ENCODE results near the gene POLR3B.

GRCh38 chr12:106459124-106459523 lies 101.6 kb downstream of the POLR3B start:
- TF ChIP-seq REST (IDR thresholded peaks at IDR 0.05; ENCODE audit: insufficient replicate concordance, low read depth), result no peak
- no peak for TF ChIP-seq CTCF (IDR thresholded peaks at IDR 0.05; ENCODE audit: insufficient read depth, low read length)
- no peak for TF ChIP-seq SPI1 (IDR thresholded peaks at IDR 0.05; ENCODE audit: borderline replicate concordance, low read depth)
